Skin epidermis (tissue), 12 donors: ENCODE data around the gene FNIP1.
"Not testable (repeated sequence)": the region's sequence is repeated elsewhere in the genome, so short reads cannot be mapped to it uniquely, and the experiment has no call there.

Source experiments
- H3K27ac ChIP-seq, 21 experiments: fragments of 200-600 bp; sonication (generic) in 11 of 21; one replicate each; pipeline ENCODE4 v1.5.0; 2020; ENCODE audit warnings: mild to moderate bottlenecking in 3 of 21, inconsistent platforms in 2 of 21, moderate library complexity in 2 of 21
- H3K4me3 ChIP-seq, 7 experiments: fragments of 200-600 bp; sonication (generic) in 2 of 7; one replicate each; pipeline ENCODE4 v1.5.0; 2020; ENCODE audit warnings: inconsistent platforms in 2 of 7, mild to moderate bottlenecking in 2 of 7, moderate library complexity in 1 of 7

The FNIP1 gene

DNA sequence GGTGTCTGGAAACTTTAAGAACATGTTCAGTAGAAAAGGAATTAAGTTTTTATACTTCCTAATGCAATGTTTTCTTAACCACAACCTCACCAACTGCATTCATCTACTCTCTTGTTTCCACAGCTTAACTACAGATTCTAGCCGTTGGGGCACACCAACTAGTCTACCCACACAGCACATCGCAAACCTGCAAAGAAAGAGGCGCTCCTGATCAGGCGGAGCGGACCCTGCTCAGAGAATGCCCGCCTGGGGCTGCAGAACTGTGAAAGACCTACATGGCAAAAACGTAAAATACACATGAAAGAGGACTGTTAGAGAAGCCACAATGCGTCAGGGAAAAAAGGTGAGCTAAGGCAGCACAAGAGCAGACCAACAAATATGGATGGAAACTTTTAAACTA, 86.4 kb downstream of the FNIP1 start:
- no peak overlapping the region for H3K27ac ChIP-seq
- no peak overlapping the region for H3K4me3 ChIP-seq

DNA sequence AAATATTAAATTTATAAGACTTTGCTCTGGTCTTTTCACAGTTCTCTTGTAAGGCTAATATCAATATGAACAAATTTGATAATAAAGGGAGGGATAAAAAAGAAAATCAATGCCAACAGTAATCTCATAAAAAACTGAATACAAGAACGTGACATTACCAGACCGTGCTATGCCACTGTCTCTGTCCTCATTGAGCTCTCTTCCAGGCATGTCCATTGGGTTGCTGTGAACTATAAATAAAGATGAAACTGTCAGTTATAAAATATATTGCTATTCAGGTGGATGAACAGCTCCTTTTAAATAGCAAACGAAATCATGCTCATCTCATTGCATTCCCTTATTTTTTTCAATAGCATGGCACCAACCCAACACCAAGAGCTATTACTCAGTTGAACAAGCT, 87.8 kb downstream of the FNIP1 start:
- Histone ChIP-seq H3K27ac (no peak overlapping the region), H3K4me3 (no peak overlapping the region)

DNA sequence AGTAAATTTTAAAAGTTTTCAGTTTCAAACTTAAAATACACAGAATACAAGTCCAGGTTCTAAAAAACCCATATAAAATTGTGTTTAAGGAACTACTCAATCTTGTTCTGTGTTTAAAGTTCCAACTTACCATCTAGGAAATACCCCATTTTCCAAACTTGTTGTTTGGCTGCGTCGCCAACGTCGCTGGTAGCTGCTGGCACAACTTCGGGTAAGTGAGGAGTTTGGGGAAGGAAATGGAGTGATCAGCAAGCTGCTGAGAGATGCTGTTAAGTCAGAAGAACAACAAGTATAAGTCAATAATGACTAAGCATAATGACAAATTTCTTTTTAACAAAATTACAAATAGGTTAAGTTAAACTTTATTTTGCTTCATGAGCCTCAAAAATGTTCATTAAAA, 90.5 kb downstream of the FNIP1 start:
- no peak overlapping the region for H3K4me3 ChIP-seq
- H3K27ac ChIP-seq, result no peak overlapping the region

DNA sequence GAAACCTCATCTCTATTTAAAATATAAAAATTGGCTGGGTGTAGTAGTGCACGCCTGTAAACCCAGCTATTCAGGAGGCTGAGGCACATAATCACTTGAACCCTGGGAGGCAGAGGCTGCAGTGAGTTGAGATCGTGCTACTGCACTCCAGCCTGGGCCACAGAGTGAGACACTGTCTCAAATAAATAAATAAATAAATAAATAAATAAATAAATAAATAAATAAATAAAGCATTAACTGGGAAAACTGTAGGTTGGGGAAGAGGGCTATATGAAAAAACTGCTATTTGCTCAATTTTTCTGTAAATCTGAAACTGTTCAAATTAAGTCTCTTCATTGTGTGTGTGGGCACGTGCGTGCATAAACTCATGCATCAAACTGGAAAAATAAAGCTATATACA, 101.9 kb downstream of the FNIP1 start:
- Histone ChIP-seq H3K27ac (no peak overlapping the region), H3K4me3 (no peak overlapping the region)

DNA sequence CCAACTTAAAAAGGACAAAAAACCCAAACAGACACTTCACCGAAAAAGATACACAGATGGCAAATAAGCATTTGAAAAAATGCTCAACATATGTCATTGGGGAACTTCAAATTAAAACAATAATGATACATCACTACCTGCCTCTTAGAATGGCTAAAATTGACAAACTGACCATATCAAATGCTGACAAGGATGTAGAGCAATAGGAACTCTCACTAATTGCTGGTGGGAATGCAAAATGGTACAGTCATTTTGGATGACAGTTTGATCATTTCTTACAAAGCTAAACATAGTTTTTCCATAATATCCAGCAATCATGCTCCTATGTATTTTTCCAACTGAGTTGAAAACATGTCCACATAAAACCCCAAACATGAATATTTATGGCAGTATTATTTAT, 102.9 kb downstream of the FNIP1 start:
- H3K27ac ChIP-seq, result no peak overlapping the region
- no peak overlapping the region for H3K4me3 ChIP-seq

DNA sequence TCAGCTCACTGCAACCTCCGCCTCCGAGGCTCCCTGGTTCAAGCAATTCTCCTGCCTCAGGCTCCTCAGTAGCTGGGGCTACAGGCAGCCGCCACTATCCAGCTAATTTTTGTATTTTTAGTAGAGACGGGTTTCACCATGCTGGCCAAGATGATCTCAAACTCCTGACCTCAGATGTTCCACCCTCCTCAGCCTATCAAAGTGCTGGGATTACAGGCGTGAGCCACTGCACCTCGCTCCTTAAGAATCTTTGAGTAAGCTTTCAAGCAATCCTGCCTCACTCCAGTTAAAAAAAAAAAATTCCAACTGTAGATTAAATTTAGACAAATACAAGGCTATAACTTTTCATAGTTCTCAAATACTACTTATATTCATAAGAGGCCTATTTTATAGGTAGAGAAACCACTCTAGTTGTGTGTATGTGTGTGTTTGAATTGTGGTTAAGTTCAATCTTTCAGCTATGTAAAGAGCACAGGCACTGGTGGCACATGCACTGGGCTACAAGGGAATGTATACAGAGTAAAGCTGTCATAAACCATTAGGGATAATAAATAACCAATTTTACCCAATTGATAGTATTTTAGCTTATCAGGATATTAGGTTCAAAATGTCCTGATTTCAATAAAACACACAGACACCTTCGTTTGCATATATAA, 111.2 kb downstream of the FNIP1 start:
- H3K27ac ChIP-seq, result peak overlapping the region in 3 of 21 experiments; percentile 8 to 39 (median 17)
- H3K4me3 ChIP-seq, result no peak overlapping the region

DNA sequence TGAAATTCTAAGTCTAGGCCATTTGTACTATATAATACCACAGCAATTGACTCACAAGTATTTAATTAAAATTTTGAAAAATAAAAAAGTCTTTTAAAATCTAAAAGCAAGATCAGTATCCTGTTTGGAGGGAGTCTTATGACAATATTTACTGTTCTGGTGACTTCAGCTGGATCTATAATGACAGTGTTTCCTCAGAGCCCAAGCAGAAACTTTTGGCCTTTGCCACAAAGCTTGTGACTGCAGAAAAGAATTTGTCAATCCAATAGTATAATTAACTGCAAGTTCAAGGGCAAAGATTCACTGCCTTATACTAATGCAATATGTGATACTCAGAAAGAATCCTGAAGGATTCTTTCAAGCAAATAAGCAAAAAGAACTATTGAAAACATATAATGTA, 112.2 kb downstream of the FNIP1 start:
- Histone ChIP-seq H3K27ac (peak overlapping the region in 1 of 21 experiments; percentile 17), H3K4me3 (no peak overlapping the region)

DNA sequence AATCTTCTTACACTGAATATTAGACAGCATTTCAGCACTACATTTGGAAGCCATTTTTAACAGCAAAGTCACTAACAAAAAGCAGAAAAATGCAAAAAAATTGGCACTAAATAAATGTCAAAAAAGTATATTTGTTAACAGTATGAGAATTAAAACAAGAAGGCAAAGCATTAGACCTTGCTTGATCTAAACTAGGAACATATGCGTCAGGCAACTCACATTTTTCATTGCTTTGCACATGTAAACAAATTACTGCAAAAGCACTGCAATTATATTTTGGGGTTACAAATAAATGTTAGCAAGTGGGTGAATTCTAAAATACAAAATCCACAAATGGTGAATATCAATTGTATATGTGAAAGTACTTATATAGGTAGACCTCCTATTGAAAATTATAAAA, 112.8 kb downstream of the FNIP1 start:
- no peak overlapping the region for H3K4me3 ChIP-seq
- H3K27ac ChIP-seq, result no peak overlapping the region

DNA sequence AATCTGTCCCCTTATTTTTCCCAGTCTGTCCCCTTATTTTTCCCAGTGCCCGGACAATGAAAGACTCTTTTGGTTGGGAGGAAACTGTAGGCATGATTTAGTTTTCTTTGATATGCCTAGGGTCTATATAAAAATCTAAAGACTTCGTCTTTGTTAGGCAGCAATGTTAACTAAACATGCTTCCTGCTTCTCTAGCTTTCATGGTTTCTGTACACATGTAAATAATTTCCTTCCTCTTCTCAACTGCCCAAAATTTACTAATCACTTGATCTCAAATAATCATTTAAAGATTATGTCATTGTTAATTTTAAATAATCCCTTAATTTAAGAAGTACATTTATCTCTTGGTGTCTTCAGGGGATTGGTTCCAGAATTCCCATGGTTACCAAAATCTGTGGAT, 114.0 kb downstream of the FNIP1 start:
- Histone ChIP-seq H3K27ac (no peak overlapping the region), H3K4me3 (no peak overlapping the region)

DNA sequence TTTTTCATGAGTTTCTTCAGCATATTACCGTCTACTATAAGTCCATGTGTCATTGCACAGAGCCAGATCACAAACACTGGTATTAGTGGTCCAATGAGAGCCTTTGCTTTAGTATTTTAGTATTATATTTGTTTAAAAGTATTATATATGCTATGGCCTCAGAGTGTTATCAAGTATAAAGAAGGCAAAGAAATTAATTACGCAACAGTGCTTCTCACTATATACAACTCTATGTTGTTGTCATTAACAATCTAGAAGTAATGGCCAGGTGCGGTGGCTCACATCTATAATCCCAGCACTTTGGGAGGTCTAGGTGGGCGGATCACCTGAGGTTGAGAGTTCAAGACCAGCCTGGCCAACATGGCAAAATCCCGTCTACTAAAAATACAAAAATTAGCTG, 114.6 kb downstream of the FNIP1 start:
- Histone ChIP-seq H3K4me3 (no peak overlapping the region), H3K27ac (no peak overlapping the region)

DNA sequence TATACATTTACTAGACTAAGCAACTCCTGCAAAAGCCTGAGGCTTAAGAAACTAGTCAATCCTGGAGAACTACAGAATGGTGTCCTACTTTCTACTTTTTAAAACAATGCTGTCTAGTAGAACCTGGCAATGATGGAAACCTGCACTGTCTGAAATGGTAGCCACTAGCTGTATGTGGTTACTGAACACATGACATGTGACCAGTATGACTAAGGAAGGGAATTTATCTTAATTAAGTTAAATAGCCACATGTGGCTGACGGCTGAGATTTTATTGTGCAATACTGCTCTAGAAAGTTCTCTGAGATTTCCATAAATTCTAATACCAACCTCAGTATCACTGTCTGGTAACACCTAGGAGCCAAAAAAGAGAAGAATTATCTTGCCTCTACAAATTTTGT, 116.9 kb downstream of the FNIP1 start:
- no peak overlapping the region for H3K4me3 ChIP-seq
- H3K27ac ChIP-seq, result peak overlapping the region in 2 of 21 experiments; percentile 2 to 69

DNA sequence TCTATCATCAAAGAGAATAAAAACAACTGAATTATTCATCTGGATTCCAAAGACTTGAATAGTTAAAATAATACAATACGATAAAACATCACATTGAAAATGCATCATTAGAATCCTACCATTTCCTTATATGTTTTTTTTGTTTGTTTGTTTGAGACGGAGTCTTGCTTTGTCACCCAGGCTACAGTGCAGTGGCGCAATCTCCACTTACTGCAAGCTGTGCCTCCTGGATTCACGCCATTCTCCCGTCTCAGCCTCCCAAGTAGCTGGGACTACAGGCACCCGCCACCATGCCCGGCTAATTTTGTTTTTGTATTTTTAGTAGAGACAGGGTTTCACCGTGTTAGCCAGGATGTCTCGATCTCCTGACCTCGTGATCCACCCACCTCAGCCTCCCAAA, 118.5 kb downstream of the FNIP1 start:
- not testable (repeated sequence) for H3K4me3 ChIP-seq, H3K27ac ChIP-seq

DNA sequence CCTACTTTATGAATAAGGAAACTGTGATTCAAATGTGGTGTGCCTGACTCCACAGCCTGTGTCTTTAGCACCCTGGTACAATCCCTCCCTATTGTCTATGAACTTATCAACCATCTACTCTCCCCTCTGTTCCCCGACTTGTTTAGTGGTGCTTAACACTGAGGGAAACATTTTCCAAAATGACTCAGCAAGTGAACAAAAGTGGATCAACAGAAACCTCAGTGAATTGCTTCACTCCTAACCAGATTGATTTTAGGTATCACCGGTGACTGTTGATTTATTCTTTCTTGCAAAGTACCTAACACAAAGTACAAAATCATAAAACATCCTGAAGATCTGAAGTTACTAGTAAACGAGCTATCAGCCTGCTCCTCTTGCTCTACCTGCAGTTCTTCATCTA, 119.7 kb downstream of the FNIP1 start:
- Histone ChIP-seq H3K4me3 (no peak overlapping the region), H3K27ac (no peak overlapping the region)

DNA sequence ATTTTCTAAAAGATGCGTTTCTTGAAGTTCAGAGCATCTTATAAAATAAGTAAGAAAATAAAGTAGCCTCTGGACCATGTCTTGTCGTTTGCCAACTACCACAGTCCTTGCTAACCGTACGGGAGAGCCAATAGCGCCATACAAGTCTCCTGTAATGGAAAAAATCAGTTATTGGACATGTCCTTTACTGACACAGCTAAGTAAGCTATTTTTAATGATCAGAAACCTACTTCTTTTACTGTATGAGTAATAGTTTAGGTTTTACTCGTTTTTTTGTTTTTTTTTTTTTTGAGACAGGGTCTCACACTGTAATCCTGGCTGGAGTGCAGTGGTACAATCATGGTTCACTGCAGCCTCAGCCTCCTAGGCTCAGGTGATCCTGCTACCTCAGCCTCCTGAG, 124.0 kb downstream of the FNIP1 start:
- Histone ChIP-seq H3K27ac (peak overlapping the region in 16 of 21 experiments; percentile 8 to 70 (median 50)), H3K4me3 (no peak overlapping the region)

DNA sequence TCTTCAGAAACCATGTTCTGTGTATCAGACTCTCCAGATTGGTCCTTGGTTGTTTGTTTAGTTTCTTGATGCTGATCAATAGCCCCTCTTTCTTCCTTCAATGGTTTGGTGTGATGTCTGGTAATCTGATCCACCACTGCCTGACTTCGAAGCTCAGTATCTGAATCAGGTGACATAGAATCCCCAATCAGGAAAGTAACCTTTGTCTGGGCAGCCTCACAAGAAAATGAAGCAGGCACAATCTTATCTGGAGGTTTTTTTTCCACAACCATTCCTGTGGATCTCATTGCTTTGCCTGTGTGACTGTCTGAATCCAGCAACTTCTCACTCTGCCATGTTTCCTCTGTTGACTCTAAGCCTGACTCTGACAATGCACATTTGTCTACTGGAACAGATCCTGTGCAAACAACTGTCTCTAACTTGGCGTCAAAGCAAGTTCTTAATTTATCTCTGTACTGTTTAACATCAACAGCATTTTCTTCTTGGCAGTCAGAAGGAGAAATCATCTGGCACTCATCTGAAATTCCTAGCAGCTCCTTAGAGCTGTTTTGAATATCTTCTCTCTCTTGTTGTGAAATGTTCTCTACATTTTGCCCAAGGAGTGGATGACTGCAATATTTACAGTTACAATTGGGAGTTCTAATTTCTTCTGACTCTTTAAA, 124.7 kb downstream of the FNIP1 start:
- no peak overlapping the region for H3K4me3 ChIP-seq
- H3K27ac ChIP-seq, result peak overlapping the region in 16 of 21 experiments; percentile 4 to 70 (median 50)

DNA sequence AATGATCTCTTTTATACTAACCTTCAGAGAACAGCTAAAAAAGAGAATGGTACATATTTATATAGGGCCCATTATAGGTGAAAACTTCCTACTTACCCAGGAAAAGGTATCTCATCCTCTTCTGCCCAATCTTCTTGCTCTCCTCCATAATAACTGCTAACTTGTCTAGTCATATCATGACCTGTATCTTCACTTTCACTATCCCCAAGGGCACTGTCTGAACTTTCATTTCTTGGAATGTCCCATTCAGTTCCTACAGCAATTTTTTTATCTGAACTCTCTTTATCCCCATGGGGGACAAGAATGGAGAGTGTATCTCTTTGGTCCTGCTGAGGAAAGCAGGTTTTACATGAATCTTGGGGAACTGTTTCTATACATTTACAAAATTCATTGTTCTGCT, 125.4 kb downstream of the FNIP1 start:
- H3K4me3 ChIP-seq, result no peak overlapping the region
- H3K27ac ChIP-seq, result peak overlapping the region in 8 of 21 experiments; percentile 4 to 70 (median 54)

DNA sequence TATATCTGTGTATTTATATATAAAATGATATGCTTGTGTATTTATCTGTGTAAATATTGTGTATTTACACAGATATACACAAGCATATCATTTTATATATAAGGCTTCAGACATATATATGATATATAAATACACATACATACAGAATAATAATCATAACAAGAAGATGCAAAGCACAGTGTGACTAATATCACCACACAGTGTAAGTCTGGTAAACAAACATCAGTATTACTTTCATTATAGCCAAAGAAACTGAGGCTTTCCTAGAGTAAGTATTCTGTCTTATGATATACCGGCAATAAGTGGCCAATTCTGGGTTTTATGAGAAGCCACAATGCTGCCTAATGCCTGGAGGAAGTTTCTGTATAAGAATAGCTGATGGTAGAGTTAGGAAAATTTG, 131.9 kb downstream of the FNIP1 start:
- Histone ChIP-seq H3K4me3 (no peak overlapping the region), H3K27ac (no peak overlapping the region)

DNA sequence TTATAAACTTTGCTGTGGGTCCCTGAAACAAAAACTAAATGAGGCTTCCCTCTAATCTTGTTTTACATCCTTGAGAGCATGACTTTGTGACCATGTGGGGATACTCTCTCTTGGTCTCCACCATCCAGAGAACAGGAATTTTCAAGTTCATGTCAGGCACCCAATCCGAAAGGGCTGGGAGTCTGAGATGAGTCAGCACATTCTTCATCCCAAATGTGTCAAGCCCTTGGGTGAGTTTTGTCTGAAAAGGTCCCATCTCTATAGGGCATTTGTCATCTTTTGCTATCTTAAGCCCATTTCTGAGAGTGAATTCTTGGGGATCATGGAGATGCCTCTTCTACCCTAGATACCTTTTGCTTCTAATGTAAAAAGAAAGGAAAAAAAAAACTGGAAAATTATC, 134.9 kb downstream of the FNIP1 start:
- no peak overlapping the region for H3K27ac ChIP-seq
- no peak overlapping the region for H3K4me3 ChIP-seq

DNA sequence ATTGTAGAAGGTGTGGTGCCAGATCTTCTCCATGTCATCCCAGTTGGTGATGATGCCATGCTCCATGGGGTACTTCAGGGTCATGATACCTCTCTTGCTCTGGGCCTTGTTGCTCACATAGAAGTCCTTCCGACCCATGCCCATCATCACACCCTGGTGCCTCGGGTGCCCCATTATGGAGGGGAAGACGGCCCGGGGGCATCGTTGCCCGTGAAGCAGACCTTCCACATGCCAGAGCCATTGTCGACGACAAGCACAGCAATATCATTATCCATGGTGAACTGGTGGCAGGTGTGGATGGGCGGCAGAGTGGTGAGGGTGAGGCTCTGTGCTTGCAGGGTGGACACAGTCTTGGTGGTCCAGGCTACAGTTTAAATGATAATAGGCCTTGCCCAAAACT, 137.0 kb downstream of the FNIP1 start:
- H3K27ac ChIP-seq, result no peak overlapping the region
- no peak overlapping the region for H3K4me3 ChIP-seq

DNA sequence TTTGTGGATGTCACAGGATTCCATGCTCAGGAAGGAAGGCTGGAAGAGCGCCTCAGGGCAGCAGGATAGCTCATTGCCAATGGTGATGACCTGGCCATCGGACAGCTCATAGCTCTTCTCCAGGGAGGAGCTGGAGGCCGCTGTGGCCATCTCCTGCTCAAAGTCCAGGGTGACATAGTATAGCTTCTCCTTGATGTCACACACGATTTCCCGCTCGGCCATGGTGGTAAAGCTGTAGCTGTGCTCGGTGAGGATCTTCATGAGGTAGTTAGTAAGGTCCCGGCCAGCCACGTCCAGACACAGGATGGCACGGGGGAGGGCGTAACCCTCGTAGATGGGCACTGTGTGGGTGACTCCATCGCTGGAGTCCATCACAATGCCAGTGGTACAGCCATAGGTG, 137.5 kb downstream of the FNIP1 start:
- H3K4me3 ChIP-seq, result no peak overlapping the region
- no peak overlapping the region for H3K27ac ChIP-seq

DNA sequence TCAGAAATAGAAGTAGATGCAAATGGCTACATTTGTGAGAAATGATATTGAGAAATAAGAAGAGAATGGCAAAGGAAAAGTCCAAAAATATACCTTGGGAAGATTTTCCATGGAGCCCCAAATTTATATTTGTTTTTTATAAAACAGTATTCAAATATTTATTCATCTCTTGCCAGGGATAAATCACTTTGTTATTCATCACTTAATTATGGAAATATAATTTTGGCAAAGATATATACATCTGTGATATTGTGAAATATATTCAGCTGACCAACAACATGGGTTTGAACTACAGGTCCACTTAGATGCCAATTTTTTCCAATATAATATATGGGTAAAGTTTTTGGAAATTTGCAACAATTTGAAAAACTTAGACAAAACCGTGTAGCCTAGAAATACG, 142.0 kb downstream of the FNIP1 start:
- Histone ChIP-seq H3K4me3 (no peak overlapping the region), H3K27ac (no peak overlapping the region)

DNA sequence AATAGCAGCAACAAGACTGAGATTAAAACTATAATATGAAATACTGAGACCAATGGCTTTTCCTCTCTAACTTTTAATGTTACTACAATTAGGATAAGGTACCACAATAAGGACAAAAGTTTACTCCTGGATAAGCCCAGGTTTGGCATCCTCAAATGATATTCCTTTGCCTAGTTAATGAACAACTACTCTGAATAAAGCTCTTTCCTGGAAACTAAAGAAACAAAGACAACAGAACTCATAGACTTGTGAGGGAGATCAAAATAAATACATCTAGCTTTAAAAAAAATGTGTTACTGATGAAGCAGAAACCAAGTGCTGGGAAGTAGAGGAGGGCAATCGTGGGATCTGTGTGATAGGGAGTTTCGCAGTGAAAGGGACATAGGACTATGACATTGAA, 142.5 kb downstream of the FNIP1 start:
- Histone ChIP-seq H3K4me3 (no peak overlapping the region), H3K27ac (no peak overlapping the region)
